Stimulated activated memory B cell treated with anti-CD40 and anti-IgM and Interleukin-4, amounts not matched to agents 10 μg/mL and 1 μg/mL and 100 μg/mL, for 72 hours (primary cell): ENCODE results near the gene ZNF121.
"Not testable (repeated sequence)": the region's sequence is repeated elsewhere in the genome, so short reads cannot be mapped to it uniquely, and the experiment has no call there.

ENCODE experiments used
- ATAC-seq: fragments of 150-1000 bp; cut with Tn5 transposase; 2 replicates; pipeline ENCODE4 v1.10.0; 2021
- H3K27ac Mint-ChIP-seq: one replicate; pipeline ENCODE4 v1.8.0; 2022; ENCODE audit warnings: mild to moderate bottlenecking, mixed read lengths
- H3K27me3 Mint-ChIP-seq: one replicate; pipeline ENCODE4 v1.8.0; 2022; ENCODE audit warnings: mixed read lengths
- H3K36me3 Mint-ChIP-seq: one replicate; pipeline ENCODE4 v1.8.0; 2022; ENCODE audit warnings: mixed read lengths
- H3K4me1 Mint-ChIP-seq: one replicate; pipeline ENCODE4 v1.8.0; 2022; ENCODE audit warnings: mixed read lengths
- H3K4me3 Mint-ChIP-seq: one replicate; pipeline ENCODE4 v1.8.0; 2022; ENCODE audit warnings: mild to moderate bottlenecking, moderate library complexity, mixed read lengths
- H3K9me3 Mint-ChIP-seq: one replicate; pipeline ENCODE4 v1.8.0; 2022; ENCODE audit warnings: mixed read lengths

ZNF121 gene

GRCh38 chr19:9584073-9584833 lies at the start of gene ZNF121:
ZNF121 (minus strand) TSS chr19:9584504; CDS start chr19:9568097, 16,407 bp downstream.
- Mint-ChIP-seq H3K27ac (peak within 1 kb of the TSS; percentile 96), H3K4me1 (peaks cover 48% of the 10 kb centered on the region), H3K36me3 (peaks cover 31% of the 10 kb centered on the region), H3K4me3 (peak within 1 kb of the TSS; percentile 95), H3K27me3 (no peaks in the 10 kb centered on the region), H3K9me3 (peaks cover 8% of the 10 kb centered on the region)
- ATAC-seq, result peak; percentile 94

GRCh38 chr19:9627856-9628255 lies 43.6 kb upstream of the ZNF121 start:
- Mint-ChIP-seq H3K4me1 (peaks cover 6% of the 10 kb centered on the region), H3K4me3 (no peak overlapping the region), H3K27me3 (no peaks in the 10 kb centered on the region), H3K36me3 (peaks cover 19% of the 10 kb centered on the region), H3K27ac (no peak overlapping the region), H3K9me3 (no peaks in the 10 kb centered on the region)
- ATAC-seq, result no peak

GRCh38 chr19:9622531-9622930 lies 38.2 kb upstream of the ZNF121 start:
- no peak overlapping the region for H3K4me3 Mint-ChIP-seq
- H3K9me3 Mint-ChIP-seq, result peaks cover 3% of the 10 kb centered on the region
- ATAC-seq, result no peak
- peaks cover 24% of the 10 kb centered on the region for H3K36me3 Mint-ChIP-seq
- H3K4me1 Mint-ChIP-seq, result peaks cover 17% of the 10 kb centered on the region
- no peaks in the 10 kb centered on the region for H3K27me3 Mint-ChIP-seq
- no peak overlapping the region for H3K27ac Mint-ChIP-seq

GRCh38 chr19:9621156-9622037 lies 37.1 kb upstream of the ZNF121 start, which contains the start of gene ZNF561:
ZNF561 (minus strand) TSS chr19:9621232; CDS start chr19:9619456, 1,776 bp downstream.
- ATAC-seq, result peak; percentile 95

GRCh38 chr19:9620842-9621155 lies 36.5 kb upstream of the ZNF121 start:
- Mint-ChIP-seq H3K4me3 (peak overlapping the region; percentile 100), H3K27ac (peak overlapping the region; percentile 99), H3K9me3 (peaks cover 3% of the 10 kb centered on the region), H3K27me3 (no peaks in the 10 kb centered on the region), H3K36me3 (peaks cover 32% of the 10 kb centered on the region), H3K4me1 (peaks cover 15% of the 10 kb centered on the region)
- ATAC-seq, result no peak

More at GRCh38 chr19:9621156-9622037, 37.1 kb upstream of the ZNF121 start, which contains the start of gene ZNF561:
- peak within 1 kb of the TSS; percentile 99 for H3K27ac Mint-ChIP-seq
- H3K9me3 Mint-ChIP-seq, result peaks cover 3% of the 10 kb centered on the region
- H3K36me3 Mint-ChIP-seq, result peaks cover 31% of the 10 kb centered on the region
- peaks cover 17% of the 10 kb centered on the region for H3K4me1 Mint-ChIP-seq
- H3K27me3 Mint-ChIP-seq, result no peaks in the 10 kb centered on the region
- H3K4me3 Mint-ChIP-seq, result peak within 1 kb of the TSS; percentile 100

GRCh38 chr19:9615844-9616243 lies 31.5 kb upstream of the ZNF121 start:
- peaks cover 3% of the 10 kb centered on the region for H3K9me3 Mint-ChIP-seq
- H3K4me3 Mint-ChIP-seq, result no peak overlapping the region
- no peak overlapping the region for H3K27ac Mint-ChIP-seq
- H3K4me1 Mint-ChIP-seq, result peaks cover 11% of the 10 kb centered on the region
- no peaks in the 10 kb centered on the region for H3K27me3 Mint-ChIP-seq
- peaks cover 77% of the 10 kb centered on the region for H3K36me3 Mint-ChIP-seq
- ATAC-seq, result no peak

GRCh38 chr19:9610484-9611113 lies 26.3 kb upstream of the ZNF121 start:
- no peak for ATAC-seq
- peaks cover 83% of the 10 kb centered on the region for H3K36me3 Mint-ChIP-seq

GRCh38 chr19:9608912-9609311 lies 24.6 kb upstream of the ZNF121 start:
- Mint-ChIP-seq H3K27me3 (no peaks in the 10 kb centered on the region), H3K36me3 (peaks cover 70% of the 10 kb centered on the region), H3K4me3 (no peak overlapping the region), H3K4me1 (no peaks in the 10 kb centered on the region), H3K27ac (no peak overlapping the region), H3K9me3 (peaks cover 24% of the 10 kb centered on the region)
- no peak for ATAC-seq

More at GRCh38 chr19:9610484-9611113, 26.3 kb upstream of the ZNF121 start:
- no peak overlapping the region for H3K4me3 Mint-ChIP-seq
- H3K4me1 Mint-ChIP-seq, result no peaks in the 10 kb centered on the region
- H3K9me3 Mint-ChIP-seq, result peaks cover 21% of the 10 kb centered on the region
- H3K27ac Mint-ChIP-seq, result no peak overlapping the region
- no peaks in the 10 kb centered on the region for H3K27me3 Mint-ChIP-seq

GRCh38 chr19:9597027-9597426 lies 12.7 kb upstream of the ZNF121 start:
- ATAC-seq, result no peak
- Mint-ChIP-seq H3K4me3 (no peak overlapping the region), H3K36me3 (peaks cover 16% of the 10 kb centered on the region), H3K27me3 (peaks cover 21% of the 10 kb centered on the region), H3K4me1 (no peaks in the 10 kb centered on the region), H3K9me3 (peaks cover 11% of the 10 kb centered on the region), H3K27ac (no peak overlapping the region)

- no peak overlapping the region for H3K27ac Mint-ChIP-seq
- H3K36me3 Mint-ChIP-seq, result peaks cover 7% of the 10 kb centered on the region
Measured at GRCh38 chr19:9586764-9587163, 2.5 kb upstream of the ZNF121 start.

GRCh38 chr19:9582081-9582725 lies 2.1 kb downstream of the ZNF121 start:
- ATAC-seq, H3K27me3 Mint-ChIP-seq, H3K9me3 Mint-ChIP-seq: not testable (repeated sequence)
- H3K36me3 Mint-ChIP-seq, result peaks cover 50% of the 10 kb centered on the region
- peak overlapping the region; percentile 42 for H3K27ac Mint-ChIP-seq
- peak overlapping the region; percentile 47 for H3K4me3 Mint-ChIP-seq
- peaks cover 62% of the 10 kb centered on the region for H3K4me1 Mint-ChIP-seq

More at GRCh38 chr19:9586764-9587163, 2.5 kb upstream of the ZNF121 start:
- H3K4me3 Mint-ChIP-seq, result no peak overlapping the region
- peaks cover 11% of the 10 kb centered on the region for H3K27me3 Mint-ChIP-seq
- peak; percentile 59 for ATAC-seq
- peaks cover 4% of the 10 kb centered on the region for H3K9me3 Mint-ChIP-seq
- H3K4me1 Mint-ChIP-seq, result peaks cover 25% of the 10 kb centered on the region

GRCh38 chr19:9580728-9581127 lies 3.6 kb downstream of the ZNF121 start:
- ATAC-seq, result no peak
- Mint-ChIP-seq H3K4me1 (peaks cover 67% of the 10 kb centered on the region), H3K27ac (peak overlapping the region; percentile 45), H3K4me3 (no peak overlapping the region), H3K9me3 (peaks cover 11% of the 10 kb centered on the region), H3K27me3 (no peaks in the 10 kb centered on the region), H3K36me3 (peaks cover 64% of the 10 kb centered on the region)

- Mint-ChIP-seq H3K4me3 (no peak overlapping the region), H3K4me1 (peaks cover 11% of the 10 kb centered on the region), H3K27me3 (no peaks in the 10 kb centered on the region), H3K9me3 (peaks cover 28% of the 10 kb centered on the region), H3K27ac (no peak overlapping the region), H3K36me3 (peaks cover 95% of the 10 kb centered on the region)
- ATAC-seq, result no peak
Measured at GRCh38 chr19:9570255-9570654, 14.0 kb downstream of the ZNF121 start.

GRCh38 chr19:9566729-9567128 lies 17.6 kb downstream of the ZNF121 start:
- Mint-ChIP-seq H3K9me3 (peaks cover 29% of the 10 kb centered on the region), H3K27ac (no peak overlapping the region), H3K27me3 (no peaks in the 10 kb centered on the region), H3K4me3 (no peak overlapping the region), H3K36me3 (peaks cover 94% of the 10 kb centered on the region), H3K4me1 (no peaks in the 10 kb centered on the region)
- no peak for ATAC-seq
